Posterior cingulate gyrus (tissue), 11 donors: ENCODE results near the gene MFSD2A.
"Not testable (repeated sequence)": the region's sequence is repeated elsewhere in the genome, so short reads cannot be mapped to it uniquely, and the experiment has no call there.

Experiments used
- DNase-seq, 10 donors: peaks; one replicate each; pipeline versions ENCODE4 v3.0.0 to v3.0.0-alpha.2; 2020 to 2021; ENCODE audit warnings: mixed read lengths in 3 of 10
- intact Hi-C: fragments of 100-400 bp; cut with DNase I; formaldehyde crosslinking; loops from one replicate; pipeline ENCODE4 v1.15.1; 2023

The MFSD2A gene

DNA sequence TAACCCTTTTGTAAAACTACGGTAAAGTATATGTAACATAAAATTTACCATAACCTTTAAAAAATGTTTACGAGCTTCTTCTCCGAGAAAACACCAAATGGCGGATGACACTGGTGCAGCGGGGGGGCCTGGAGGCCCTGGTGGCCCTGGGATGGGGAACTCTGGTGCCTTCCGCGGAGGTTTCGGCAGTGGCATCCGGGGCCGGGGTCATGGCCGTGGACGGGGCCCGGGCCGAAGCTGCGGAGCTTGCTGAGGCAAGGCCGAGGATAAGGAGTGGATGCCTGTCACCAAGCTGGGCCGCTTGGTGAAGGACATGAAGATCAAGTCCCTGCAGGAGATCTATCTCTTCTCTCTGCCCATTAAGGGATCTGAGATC lies 7.5 kb downstream of the MFSD2A start:
- DNase-seq: peak in 1 of 10 donors; percentile 70
- intact Hi-C loops: no loop called here

DNA sequence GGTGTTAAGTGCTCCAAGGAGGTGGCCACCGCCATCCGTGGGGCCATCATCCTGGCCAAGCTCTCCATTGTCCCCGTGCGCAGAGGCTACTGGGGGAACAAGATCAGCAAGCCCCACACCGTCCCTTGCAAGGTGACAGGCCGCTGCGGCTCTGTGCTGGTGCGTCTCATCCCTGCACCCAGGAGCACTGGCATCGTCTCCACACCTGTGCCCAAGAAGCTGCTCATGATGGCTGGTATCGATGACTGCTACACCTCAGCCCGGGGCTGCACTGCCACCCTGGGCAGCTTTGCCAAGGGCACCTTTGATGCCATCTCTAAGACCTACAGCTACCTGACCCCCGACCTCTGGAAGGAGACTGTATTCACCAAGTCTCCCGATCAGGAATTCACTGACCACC lies 8.0 kb downstream of the MFSD2A start:
- intact Hi-C loops: not testable (repeated sequence)
- DNase-seq: peak in 1 of 10 donors; percentile 59

DNA sequence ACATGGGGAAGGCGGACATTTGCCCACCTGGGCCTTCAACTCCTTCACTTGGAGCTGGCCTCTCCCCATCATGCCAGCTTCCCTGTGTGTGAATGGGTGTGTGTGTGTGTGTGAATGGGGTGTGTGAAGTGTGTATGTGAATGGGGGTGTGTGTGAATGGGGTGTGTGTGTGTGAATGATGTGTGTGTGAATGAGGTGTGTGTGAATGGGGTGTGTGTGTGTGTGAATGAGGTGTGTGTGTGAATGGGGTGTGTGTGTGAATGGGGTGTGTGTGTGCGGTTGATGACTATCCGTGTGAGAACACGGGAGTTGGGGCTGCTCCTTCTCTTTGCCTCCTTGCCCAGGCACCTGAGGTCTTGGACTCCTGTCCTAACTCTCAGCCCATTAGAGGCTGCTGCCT lies 9.6 kb downstream of the MFSD2A start:
- intact Hi-C loops: no loop called here
- DNase-seq: no peak

DNA sequence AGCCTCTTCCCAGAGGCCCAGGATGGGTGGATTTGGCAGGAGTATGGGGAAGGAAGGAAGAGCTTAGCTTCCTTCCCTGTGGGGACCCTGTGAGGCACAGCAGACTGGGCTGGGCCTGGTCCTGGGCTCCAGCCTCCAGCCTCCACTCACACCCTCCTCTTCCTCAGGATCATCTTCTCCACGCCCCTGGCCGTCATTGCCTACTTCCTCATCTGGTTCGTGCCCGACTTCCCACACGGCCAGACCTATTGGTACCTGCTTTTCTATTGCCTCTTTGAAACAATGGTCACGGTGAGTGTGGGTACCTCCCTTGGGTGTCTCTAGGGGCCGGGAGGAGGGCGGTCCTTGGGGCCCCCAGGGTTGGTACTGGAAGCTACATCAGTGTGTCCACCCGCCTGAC lies 10.1 kb downstream of the MFSD2A start:
- intact Hi-C loops: no loop called here
- no peak for DNase-seq

DNA sequence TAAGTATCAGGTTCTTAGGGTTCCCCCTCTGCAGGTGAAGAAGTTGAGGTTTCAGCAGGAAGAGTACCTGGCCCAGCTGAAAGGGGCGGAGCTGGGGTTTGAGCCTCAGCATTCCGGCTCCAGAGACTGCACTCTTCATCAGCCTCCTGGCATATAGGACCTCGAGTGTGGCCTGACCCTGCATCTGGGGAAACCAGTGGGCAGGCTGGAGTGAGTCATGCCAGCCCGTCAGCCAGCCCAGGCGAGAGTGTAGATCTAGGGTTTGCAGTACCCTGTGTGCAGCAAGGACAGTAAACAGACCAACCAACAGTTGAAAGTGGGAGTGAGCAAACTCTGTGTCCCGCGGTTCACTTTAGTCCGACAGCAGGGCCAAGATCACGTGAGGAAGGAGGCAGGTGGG lies 14.1 kb downstream of the MFSD2A start:
- intact Hi-C loops: no loop called here
- no peak for DNase-seq

DNA sequence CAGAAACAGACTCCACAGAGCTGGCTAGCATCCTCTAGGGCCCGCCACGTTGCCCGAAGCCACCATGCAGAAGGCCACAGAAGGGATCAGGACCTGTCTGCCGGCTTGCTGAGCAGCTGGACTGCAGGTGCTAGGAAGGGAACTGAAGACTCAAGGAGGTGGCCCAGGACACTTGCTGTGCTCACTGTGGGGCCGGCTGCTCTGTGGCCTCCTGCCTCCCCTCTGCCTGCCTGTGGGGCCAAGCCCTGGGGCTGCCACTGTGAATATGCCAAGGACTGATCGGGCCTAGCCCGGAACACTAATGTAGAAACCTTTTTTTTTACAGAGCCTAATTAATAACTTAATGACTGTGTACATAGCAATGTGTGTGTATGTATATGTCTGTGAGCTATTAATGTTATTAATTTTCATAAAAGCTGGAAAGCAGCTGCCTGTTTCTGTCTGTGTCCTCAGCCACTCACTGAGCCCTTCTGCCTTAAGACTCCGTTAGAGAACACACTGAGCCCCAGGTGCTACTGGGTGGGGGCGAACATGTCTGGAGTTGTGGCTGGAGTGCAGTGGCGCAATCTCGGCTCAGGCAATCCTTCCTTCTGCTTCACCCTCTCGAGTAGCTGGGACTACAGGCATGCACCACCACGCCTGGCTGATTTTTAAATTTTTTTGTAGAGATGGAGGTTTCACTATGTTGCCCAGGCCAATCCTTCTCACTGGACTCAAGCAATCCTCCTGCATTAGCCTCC lies 14.8 kb downstream of the MFSD2A start:
- DNase-seq: no peak
- intact Hi-C loops: loop anchor here (5.0 kb wide), 1 partner anchor 63 kb away; no protein-coding TSS in a partner anchor

DNA sequence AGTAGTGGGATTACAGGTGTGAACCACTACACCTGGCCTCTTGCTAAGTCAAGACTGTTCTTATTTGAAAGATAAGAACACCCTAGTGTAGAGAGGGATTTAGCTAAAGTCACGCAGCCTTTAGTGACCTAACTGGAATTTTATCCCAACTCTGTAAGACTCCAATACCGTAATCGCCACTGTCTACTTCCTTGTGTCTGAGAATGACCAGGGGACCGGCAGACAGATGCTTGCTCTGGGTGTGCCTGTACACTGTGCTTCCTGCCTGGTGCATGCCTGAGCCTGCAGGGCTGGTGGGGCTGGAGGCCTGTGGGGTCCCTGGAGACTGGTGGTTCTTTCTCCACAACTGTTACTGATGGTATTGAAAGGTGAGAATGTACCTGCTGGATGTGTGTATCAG lies 15.3 kb downstream of the MFSD2A start:
- intact Hi-C loops: loop anchor here (5.0 kb wide), 1 partner anchor 62 kb away; no protein-coding TSS in a partner anchor
- no peak for DNase-seq

DNA sequence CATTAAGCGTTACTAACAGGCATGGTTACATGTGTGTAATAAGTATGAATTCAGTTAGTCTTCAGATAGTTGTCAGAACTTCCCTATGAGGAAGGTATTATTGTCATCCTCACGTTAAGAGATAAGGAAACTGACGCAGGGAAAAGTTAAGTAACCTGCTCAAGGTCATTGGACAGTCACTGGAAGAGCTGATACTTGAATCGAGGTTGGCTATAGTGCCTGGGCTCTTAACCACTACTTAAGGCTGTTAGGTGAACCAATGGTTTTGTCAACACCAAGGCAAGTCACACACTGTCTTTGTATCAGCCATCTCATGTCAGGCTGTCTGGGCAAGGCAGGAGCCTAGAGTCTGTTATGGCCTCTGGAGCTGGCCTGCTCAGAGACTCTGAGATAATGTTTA lies 16.2 kb downstream of the MFSD2A start:
- DNase-seq: no peak
- intact Hi-C loops: loop anchor here (5.0 kb wide), 1 partner anchor 61 kb away; no protein-coding TSS in a partner anchor

DNA sequence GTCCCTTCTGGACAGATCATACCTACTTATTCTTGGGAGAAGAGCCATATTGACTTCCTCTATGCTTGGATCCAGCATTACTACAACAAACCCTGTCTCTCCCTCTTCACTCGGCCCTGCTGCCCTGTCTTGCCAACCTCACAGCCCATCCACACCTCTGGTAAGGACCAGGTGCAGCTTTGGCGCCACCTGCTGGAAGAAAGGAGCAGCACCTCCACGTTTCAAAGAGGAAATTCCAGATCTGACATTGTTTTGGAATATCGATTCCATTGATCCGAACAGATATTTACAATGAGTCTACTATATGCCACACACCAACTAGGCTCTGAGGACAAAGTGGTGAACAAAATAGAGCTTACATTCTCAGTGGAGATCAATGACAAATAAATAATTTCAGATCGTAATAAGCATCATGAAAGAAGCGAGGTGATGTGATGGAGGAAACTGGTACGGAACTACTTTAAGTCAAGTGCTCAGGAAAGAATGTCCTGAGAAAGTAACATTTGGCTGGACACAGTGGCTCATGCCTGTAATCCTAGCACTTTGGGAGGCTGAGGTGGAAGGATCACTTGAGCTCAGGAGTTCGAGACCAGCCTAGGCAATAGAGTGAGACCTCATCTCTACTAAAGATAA lies 18.7 kb downstream of the MFSD2A start:
- DNase-seq: peak; percentile 42 to 97 (median 82)
- intact Hi-C loops: loop anchor here (1.0 to 5.0 kb wide), 3 partner anchors 54 to 157 kb away; no protein-coding TSS in a partner anchor

DNA sequence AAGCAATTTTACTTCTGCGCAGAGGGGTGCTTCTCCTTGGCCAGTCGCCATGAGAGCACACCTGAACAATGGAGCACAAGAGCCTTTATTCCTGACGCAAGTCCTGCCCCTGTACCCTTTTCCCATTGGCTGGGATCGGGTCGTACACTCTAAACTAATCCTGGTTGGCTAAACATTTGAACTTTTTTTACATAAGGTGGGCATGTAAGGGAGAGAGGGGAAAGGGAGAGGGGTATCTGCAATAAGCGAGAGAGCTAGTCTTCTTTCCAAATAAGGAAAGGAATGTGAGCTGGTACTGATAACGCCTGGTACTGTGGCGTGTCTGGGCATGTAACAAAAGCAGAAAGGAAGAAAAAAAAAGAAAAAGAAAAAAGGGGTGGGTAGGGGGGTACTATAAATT lies 21.8 kb downstream of the MFSD2A start:
- intact Hi-C loops: no loop called here
- no peak for DNase-seq

DNA sequence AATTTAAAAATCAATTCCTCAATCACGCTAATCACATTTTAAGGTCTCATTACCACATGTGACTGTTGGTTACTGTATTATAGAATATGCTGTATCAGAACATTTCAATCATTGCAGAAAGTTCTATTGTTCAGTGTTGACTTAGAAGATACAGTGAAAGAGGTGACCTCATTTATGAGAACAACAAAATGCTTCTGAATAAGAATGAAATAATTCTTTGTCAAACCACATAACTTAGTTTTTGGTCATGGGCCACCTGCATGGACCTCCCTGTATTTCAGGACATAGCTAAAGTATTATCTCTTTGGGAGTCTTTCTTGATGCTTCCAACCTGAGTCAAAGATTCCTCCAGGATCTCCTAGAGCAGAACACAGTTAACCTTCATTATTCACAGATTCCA lies 22.3 kb downstream of the MFSD2A start:
- intact Hi-C loops: no loop called here
- no peak for DNase-seq

DNA sequence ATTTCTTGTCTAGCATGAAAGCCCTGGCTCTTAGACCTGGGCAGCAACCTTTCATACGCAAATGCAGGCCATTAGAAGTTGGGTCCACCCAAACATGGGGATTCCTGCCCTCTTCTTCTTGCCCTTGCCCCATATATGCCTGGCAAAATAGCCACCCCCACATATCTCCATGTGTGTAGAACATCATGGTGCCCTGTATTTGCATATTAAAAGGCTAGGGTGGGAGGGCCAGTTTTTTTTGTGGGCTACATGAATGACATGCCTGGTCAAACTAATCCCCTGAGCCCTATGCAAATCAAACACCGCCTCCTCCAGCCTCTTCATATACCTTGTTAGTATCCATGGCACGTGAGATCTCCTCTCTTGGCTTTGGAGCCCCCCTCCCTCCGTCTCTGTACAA lies 24.7 kb downstream of the MFSD2A start:
- intact Hi-C loops: no loop called here
- no peak for DNase-seq

DNA sequence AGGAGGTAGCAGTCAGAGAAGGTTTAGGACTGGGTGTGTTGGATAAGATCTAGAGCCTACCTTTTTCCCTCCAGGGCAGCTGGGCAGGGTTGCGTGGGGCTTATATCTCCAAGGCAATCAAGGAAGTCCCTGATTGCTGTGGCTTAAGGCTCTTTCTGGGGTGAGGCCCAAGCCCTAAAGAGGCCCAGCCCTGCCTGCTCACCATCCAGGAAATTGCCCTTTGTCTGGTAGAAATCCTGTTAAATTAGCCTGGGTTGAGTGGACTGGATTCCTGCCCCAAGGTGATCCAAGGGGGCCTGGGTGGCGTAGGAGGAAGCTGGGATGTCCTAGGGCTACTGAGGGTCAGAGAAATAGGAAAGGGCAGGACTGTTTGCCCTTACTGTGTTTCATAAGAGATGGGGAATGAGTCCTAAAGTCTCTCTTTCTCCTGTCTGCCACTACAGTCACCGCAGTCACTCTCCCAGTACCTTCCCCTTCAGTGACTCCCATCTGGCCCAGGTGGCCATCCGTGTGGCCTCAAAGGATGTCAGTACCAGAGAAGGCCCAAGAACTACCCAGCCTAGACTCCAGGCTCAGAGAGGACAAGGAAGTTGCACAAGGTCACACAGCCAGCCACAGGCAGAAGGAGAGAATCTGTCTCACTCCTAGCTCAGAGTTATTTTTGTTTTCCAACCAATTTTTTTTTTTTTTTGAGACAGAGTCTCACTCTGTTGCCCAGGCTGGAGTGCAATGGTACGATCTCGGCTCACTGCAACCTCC lies 25.8 kb downstream of the MFSD2A start:
- DNase-seq: no peak
- intact Hi-C loops: no loop called here

DNA sequence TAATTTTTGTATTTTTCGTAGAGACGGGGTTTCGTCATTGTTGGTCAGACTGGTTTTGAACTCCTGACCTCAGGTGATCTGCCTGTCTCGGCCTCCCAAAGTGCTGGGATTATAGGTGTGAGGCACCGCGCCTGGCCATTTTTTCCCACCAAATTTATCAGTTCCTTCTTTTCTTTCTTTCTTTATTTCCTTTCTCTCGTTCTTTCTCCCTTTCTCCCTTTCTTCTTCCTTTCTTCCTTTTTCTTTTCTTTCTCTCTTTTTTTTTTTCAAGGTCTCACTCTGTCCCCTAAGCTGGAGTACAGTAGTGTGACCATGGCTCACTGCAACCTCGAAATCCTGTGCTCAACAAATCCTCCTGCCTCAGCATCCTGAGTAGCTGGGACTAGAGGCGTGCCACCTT lies 26.4 kb downstream of the MFSD2A start:
- no peak for DNase-seq
- intact Hi-C loops: no loop called here

DNA sequence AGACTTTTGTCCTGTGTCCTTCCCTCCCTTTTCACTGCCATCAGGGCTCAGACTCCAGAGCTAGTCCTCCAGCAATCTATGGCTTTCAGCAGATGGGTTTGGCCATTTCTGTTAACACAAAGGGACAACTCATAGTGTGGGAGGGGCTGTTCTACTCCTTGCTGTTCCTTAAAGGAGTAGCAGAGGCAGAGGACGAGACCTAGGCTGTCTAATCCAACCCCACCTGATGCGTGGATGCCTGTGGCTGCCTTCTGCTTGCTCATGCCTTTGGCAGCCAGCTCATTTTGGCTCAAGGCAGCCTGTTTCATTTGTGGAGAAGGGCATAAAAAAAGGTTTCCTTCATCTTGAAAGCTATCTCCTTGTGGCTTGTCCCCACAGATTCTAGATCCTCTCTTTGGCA lies 27.0 kb downstream of the MFSD2A start:
- no peak for DNase-seq
- intact Hi-C loops: no loop called here

DNA sequence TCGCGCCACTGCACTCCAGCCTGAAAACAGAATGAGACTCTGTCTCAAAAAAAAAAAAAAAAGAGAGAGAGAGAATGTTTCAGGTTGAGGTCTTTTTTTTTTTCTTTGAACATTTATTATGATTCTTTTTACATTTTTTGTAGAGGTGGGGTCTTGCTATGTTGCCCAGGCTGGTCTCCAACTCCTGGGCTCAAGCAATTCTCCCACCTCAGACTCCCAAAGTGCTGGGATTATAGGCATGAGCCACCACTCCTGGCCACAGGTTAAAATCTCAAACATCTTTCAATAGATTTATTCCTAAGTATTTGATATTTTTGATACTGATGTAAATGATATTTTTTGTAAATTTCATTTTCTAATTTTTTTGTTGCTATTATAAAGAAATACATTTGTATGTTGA lies 29.5 kb downstream of the MFSD2A start:
- DNase-seq, intact Hi-C loops: not testable (repeated sequence)

DNA sequence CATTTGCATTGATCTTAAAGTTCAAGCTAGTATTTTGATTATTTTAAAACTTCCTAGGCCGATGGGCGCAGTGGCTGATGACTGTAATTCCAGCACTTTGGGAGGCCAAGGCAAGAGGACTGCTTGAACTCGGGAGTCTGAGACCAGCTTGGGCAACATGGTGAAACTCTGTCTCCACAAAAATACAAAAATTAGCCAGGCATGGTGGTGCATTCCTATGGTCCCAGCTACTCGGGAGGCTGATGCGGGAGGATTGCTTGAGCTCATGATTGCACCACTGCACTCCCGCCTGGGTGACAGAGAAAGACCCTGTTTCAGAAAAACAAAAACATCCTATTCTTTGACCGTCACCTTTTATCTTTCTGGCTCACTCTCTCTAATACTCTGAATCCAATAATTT lies 30.0 kb downstream of the MFSD2A start:
- no peak for DNase-seq
- intact Hi-C loops: no loop called here

DNA sequence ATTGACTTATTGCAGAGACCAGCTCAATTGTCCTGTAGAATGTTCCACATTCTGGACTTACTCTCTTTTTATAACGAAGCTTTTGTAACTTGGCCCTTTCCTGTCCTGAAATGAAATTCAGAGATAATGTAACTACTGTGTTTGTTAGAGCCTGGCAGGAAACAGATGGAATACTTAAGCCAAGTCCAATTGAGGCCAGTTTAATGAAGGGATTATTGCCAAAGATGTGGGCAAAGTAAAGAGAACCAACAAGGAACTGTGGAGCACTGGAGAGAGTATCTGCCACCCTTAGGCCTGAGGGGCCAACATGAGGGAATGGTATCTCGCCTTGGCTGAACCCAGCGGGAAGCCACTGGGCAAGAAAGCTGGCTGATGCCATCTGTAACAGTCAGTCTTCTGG lies 32.9 kb downstream of the MFSD2A start:
- DNase-seq: no peak
- intact Hi-C loops: no loop called here

DNA sequence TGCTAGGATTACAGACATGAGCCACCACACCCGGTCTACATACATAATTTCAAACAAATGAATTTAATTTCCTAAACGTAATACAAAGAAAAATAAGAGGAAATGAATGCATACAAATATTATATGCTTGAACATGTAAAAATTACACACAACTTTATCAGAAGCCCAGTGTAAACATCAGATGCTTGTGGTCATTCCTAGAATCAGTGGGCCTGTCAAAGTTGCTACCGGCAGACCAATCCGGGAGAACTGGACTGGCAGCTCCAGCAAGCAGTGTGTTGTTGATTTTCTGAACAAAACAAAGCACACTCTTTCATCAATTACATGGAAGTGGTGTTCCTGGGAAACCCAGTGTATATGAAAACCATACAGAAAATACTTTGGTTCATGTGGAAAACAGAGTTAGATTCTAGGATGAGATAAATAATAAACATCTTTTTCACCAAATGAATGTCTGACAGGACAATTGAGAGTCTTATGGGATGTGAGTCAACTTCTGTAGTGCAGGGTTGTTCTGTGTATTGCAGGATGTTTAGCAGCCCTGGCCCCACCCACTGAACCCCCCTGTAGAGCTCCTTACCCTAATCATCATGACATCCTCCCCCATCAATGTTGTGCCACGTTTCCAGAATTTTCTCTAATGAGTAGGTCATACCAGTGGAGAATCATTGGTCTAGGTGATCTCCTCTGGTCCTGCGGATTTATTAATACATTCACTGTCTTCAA lies 33.8 kb downstream of the MFSD2A start:
- no peak for DNase-seq
- intact Hi-C loops: no loop called here

DNA sequence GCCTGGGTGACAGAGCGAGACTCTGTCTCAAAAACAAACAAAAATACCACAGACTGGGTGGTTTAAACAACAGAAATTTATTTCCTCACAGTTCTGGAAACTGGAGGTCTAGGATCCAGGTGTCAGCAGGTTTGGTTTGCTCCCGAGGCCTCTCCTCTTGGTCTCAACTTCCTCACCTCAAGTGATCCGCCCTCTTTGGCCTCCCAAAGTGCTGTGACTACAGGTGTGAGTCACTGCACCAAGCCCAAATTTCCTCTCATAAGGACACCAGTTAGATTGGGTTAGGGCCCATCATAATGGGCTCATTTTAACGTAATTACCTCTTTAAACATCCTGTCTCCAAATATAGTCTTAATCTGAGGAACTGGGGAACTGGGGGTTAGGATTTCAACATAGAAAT lies 35.5 kb downstream of the MFSD2A start:
- intact Hi-C loops: no loop called here
- no peak for DNase-seq

DNA sequence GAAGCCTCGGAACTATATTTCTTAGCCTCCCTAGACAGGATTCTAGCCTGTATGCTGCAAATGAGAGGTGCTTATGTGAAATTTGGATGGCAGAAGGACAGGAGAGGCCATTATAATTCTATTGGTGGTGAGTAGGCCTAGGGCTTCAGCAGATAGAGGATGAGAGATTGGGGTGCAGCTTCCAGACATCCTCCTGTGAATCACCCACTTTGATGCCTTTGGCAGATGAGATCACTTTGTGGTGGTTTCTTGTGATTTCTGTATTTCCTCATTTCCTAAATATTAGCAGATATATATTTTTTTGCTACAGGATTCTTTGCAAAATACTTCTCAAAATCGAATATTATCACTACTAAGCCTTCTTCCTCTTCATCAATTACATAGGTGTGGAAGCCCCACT lies 37.3 kb downstream of the MFSD2A start:
- DNase-seq: no peak

More for the DNA sequence above, 37.3 kb downstream of the MFSD2A start:
- intact Hi-C loops: no loop called here
